CD4-positive, alpha-beta T cell treated with Interferon alpha-2 for 1 hour (primary cell): ENCODE measurements around the gene MANEA.
"Not testable (repeated sequence)": the region's sequence is repeated elsewhere in the genome, so short reads cannot be mapped to it uniquely, and the experiment has no call there.

ENCODE experiments used
- DNase-seq, 2 donors: peaks; one replicate each; pipeline ENCODE4 v3.0.0-alpha.2; 2020 to 2022

The MANEA gene, protein sequence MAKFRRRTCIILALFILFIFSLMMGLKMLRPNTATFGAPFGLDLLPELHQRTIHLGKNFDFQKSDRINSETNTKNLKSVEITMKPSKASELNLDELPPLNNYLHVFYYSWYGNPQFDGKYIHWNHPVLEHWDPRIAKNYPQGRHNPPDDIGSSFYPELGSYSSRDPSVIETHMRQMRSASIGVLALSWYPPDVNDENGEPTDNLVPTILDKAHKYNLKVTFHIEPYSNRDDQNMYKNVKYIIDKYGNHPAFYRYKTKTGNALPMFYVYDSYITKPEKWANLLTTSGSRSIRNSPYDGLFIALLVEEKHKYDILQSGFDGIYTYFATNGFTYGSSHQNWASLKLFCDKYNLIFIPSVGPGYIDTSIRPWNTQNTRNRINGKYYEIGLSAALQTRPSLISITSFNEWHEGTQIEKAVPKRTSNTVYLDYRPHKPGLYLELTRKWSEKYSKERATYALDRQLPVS

DNA sequence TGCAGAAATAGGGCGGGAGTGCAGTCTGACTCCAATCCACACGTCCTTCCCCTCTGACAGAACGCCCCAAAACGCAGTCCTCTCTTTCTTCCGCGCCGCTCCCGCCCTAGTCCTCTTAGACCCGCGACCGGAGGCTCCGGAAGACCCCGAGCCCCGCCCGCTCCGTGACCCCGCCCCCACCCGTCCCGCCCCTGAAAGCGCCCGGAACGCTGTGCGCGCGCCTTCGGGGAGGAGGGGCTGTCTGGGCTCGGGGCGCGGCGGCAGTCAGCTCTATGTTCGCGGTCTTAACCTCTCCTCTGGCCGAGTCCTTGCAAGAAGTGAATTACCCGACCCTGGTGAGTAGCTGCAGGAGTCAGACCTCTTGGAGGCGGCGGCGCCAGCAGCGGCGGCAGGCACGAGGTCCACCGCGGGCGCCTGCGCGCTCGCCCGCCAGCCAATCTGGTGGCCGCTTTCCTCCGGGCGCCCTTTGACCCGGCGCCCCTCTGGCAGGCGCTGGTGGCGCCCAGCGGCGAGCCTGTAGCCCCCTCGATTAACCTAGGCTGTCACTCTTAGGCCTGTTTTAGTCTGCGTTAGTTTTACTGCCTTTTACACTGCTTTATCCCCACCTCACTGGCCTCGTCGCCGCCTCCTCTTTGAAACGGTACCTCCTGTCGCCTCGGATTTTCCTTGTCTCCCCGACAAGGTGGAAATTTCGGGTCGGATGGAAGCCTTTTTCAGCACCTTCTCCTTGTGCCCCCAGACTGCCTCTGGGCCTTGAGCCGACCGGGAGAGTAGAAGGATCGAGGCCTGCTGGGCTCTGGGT is at the start of gene MANEA:
TSS of gene MANEA (plus strand) at position 232 of the 802 bp plus-strand sequence. CDS start 8,905 bp downstream, outside the sequence.
- DNase-seq: peak; percentile 82 to 88

DNA sequence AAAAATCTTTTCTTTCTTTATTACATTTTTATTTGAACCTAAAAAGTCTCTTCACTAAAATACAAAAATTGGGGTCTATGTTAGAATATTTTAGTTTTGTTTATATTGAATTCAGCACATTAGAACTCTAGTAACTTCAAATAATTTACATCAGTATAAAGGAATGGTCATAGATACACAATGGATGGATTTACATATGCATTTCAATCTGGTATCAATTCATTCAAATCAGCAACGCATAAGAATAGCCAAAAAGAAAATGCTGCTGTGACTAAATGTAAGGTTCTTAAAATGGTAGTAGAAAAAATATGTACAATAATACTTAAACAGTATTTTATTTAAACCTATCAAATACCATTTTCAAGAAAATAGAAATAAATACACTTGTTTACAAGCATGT is 47.6 kb upstream of the MANEA start:
- no peak for DNase-seq

DNA sequence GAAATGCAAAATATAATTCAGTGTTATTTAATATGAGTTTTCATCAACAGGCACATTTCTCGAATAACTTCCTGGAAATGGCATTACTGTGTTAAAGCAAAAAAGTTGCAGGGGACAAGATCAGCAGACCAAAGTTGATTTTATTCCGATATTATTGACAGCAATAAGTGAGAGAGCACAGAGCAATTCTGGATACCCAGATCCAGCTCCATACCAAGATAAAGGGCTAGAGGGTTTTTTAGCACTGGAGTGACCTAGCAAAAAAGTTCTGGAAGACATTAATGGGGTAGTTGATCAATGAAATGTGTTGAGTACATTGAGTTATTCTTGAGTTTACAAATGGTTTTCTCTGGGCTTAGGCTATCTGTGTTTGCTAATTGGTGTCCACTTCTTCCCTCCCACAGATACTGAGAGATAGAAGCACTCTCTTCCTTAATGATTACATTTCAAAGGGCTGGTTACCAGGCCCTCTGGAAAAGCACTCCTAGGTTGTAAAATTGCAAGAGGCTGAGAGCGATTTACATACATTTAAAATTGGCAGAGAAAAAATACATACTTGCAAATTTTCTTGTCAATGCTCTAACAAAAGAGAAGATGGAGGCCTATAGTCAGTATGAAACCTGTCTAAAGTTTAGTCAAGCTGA is 47.0 kb upstream of the MANEA start:
- DNase-seq: no peak

DNA sequence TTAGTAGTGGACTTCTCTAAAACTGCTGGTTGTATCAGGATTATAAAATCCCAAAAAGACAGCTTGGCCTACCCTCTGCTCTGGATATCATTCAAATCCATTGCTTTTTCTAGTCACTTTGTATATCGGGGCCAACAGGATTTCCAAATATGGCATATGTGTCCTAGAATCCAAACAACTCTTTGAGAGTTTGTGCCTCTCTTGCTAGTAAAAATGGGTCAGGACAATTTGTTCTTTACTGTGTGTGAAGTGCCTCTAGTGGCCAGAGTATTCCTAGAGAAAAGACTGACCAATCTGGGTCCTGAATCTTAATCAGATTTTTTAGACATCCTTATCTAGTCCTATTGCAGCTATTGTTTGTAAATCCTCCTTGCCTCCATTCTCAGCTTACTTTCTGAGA is 33.5 kb upstream of the MANEA start:
- no peak for DNase-seq

DNA sequence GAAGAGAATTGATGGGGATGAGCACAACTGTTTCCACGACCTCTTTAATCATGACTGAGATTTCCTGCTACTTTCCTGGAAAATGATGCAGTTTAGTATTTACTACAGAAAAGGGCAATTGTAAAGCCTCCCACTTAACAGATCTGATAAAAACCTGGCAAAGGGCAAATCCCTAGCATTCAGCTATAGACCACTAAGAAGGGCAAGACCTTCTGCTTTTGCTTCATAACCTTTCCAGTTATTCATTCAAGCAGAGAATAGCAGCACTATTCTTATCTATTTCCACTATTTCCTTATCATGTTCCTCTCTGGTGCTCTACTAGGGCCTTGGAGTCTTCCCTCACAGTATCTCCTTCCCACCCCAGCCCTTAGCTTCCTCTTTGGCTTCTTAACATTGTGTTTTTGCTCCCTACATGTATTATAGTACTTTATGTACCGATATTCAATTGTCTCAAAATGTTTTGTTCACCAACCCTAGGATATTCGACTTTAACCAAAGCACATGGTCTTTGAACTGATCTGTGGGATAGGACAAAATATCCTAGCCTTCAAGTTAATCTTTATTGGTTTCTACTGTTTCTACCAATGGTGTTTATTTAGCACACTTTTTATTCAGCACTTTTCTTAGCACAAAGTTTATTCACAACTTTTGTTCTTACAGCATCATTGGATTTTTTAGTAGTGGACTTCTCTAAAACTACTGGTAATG is 32.7 kb upstream of the MANEA start:
- DNase-seq: no peak

DNA sequence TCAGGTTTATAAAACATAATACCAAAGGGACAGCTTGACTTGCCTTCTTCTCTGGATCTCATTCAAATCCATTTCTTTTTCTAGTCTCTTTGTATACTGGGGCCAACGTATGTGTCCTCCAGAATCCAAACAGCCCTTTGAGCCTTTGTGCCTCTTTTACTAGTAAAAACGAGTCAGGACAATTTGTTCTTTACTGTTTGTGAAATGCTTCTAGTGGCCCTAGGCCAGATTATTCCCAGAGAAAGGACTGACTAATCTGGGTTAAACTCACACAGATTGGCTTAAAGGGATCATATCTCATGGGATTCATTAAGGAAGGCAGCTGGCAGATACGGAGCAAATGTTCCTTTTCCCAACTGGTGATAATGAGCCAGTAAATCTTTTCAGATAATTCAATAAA is 32.1 kb upstream of the MANEA start:
- no peak for DNase-seq

DNA sequence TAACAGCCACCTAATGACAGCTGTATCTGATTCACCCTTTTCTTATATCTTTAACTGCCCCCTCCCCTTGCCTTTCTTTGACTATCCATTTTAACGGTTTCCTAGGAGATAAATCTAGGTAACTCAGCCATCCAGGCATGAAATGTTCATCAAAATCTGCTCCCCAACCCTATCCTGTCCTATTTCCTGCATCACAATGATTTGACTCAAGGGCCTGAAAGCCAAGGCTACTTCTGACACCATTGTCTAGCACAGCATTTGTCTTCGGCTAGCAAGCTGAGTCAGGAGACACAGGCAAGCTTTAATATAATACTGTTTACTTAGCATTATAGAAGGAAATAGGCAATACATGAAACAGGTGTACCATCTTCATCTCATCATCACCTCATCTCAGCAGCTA is 31.6 kb upstream of the MANEA start:
- DNase-seq: no peak

DNA sequence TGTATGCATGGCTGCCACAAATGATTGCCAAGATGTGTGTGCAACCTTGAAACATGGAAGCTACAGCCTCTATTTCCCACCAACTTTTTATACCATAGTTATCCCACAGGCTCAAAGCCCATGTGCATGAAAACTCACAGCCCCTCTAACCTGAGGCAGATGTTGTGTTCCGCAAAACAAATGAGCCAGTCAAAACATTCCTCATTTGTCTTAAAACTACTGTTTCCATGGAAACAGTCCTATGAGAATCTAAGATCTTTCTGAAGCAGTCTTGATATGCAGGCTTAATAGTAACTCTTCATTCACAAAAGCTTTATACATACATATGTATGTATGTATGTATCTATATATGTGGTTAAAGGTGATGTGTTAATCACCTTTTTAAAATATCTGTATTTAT is 31.2 kb upstream of the MANEA start:
- no peak for DNase-seq

DNA sequence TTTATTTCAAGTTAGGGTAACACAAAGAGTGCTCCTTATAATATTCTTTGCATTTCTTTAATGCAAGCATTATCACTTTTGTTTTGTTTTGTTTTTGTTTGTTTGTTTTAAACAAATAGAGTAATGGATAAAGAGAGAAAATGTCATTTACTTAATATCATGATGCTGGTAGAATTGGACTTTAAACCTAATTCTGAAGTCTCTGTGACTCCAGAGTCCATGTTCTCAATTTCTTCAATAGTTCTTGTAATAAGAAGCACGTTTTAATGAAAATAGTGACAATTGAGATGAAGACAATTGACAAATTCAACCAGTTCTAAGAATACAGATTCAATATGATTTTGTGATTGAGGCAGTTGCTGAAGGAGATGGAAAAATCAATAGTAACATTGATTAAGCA is 30.3 kb upstream of the MANEA start:
- no peak for DNase-seq

DNA sequence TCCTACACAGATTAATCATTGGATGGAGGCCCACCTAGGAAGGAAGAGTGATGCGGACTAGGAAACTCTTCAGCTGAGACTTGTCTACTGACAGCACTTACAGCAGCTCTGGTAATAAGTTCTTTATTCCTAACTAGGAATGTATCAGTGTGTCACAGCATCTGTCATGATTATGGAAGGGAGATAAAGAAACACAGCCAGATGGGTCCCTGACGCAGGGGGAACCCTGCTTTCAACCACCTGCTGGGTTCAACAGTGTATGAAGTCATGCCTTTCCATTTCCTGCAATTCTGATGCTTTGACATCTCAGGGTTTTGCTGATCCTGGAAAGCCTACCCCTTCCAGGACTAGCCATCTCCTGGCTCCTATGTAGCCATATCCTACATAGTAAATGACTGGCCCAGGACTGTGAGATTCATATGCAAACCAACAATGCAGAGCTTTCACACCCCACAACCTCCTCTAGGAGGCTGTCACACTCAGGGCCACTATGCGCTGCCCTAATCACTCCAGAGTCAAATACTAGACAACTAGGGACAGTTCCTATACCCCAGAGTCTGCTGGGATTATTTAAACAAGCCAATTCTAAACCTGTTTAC is 29.0 kb upstream of the MANEA start:
- no peak for DNase-seq

DNA sequence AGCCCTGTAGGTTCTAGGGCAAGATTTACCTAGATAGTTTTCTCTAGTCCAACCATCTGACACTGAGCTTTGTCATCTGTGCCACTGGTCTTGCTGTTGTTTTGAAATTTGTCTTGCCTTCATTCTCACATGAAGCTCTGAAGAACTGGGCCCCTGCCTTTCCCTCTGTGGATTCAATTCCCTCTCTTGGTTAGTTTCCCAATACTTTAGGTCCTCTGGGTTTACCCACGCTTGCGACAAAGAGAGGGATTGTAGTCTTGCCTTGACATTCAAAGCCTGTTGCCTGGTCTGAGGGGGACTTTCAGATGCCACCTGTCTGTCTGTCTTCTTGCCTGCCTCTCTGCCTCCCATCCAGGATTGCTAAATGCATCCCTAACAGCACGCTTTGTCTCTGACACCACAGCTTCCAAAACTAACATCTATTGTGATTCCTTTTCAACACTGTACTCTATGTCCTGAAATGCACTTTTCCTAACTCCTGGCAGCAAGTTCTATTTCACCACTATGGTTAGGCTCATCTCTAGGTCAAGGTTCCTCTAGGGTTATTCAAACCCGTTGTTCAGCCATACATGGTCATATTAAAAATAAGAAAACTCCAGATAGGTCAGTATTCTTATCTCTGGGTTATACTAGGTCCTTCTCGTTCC is 25.5 kb upstream of the MANEA start:
- no peak for DNase-seq

DNA sequence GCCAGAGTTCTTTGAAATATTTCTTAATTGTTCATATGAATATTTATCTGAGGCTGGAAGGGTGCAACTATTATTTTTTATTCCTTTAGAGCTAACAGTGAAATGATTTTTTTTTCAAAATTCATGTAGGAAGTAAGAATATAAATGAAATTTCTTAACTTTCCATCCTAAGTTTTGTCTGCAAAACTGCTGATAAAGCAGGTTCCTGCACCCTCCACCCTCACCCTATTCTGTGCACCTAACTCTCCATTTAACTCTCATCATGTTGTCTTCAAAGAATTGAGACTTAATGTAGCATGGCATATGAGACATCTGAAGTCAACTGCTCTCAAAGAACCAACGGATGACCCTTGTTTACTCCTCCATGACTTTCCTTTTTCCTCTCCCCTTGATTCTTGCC is 23.5 kb upstream of the MANEA start:
- no peak for DNase-seq

DNA sequence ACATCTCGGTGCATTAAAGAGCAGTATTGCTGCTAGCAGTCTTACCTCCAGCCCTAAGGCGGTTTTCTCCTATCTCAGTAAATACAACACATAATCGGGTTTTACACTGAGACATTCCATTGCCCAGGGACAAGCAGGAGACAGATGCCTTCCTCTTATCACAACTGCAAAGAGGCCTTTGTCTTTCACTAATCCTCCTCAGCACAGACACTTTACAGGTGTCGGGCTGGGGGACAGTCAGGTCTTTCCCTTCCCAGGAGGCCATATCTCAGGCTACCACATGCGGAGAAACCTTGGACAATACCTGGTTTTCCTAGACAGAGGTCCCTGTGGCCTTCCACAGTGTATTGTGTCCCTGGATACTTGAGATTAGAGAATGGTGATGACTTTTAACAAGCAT is 16.4 kb upstream of the MANEA start:
- DNase-seq: not testable (repeated sequence)

DNA sequence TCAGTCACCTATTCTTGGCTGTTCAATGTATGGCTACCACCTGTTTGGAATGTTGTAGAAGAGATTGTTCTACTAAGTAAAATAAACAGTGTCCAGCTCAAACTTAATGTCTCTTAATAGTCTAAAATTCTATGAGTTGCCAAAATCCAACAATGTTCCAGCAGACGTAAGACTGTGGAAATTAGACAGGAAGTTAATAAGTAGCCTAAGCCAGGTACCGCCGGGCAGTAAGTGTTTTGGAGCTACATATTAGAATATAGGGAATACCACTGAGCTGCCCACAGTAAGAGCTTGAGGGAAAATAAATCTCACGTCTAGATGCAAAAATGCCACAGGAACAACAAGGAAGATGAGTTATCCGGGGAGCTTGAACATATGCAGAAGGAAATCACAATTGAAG is 7.8 kb upstream of the MANEA start:
- DNase-seq: no peak

DNA sequence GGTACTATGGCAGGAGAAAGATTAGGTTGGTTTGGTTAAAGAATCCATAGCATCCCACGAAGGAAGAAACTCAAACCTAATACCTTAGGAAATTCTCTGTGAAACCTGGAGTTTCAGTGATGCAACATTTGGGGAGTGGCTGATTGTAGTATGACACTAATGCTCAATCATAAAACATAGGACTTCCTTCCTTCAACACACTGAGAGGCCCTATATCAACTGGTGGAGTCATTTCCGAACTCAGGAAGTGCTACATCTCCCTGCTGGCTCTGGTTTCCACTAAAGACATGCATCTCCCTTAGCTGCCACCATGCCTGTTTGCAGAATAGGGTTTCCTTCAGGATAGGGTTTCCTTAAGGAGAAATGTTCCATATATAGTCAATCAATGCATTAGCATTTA is 5.2 kb upstream of the MANEA start:
- no peak for DNase-seq

DNA sequence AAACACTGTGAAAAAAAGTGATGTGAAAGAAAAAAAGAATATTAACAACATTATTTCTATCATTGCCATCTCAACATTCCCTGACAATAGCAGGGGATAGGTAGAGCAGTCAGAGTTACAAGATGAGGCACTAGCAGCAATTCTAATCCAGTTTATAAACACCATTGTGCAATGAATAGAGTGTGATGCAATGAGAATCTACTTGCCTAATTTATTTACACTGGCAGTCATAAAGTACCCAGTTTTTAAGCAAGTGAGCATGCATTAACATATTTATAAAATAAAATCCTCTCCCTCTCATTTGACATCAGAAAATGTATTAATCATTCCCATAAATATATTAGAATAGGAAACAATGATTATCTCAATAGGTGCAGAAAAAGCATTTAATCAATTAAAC is 2.5 kb upstream of the MANEA start:
- no peak for DNase-seq

DNA sequence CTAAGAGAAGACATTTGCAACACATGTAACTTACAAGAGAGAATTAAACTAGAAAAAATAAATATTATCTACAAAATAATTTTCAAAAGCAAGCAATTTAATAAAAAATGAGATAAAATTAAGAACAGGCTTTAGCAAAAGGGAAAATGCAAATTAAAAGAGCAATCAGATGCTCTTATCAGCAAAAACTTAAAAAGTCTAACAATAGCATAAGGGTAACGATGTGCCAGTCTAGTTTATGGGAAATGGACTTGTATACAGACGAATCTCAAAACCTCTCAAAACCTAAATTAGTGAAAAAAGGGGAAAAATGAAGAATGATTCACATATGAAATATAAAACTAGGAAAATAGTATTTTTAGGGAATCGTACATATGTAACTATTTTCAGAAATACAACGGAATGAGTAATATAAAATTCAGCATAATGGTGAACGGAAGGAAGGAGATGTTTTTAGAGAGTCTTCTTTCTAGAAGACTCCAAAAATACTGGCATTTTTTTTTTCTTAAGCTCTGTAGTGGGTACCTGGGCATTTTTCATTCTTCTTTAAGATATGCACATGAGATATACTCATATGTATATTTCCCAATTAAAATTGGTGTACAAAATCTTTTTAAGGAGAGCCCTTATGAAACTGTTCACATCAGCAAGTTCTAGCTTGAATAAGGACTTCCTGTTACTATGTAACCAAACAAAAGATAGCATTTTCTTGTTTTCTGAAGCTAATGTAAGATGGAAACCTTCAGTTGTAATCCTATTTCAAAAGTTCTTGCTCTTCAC is 927 bp upstream of the MANEA start:
- peak in 1 of 2 donors; percentile 34 for DNase-seq

DNA sequence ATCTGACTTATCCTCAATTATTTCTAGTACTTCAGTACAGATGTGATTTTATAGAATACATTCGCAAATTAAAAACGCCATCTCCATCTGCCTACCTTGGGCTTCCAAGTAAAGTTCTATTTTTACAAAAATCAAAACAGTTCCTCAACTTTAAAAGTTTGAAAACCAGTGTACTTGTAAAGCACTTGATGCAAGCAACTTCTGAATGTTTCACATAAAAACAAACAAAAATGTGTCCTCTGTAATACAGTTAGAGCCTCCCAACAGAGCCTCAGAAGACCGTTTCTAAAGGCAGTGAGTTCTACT is 384 bp upstream of the MANEA start:
- no peak for DNase-seq

DNA sequence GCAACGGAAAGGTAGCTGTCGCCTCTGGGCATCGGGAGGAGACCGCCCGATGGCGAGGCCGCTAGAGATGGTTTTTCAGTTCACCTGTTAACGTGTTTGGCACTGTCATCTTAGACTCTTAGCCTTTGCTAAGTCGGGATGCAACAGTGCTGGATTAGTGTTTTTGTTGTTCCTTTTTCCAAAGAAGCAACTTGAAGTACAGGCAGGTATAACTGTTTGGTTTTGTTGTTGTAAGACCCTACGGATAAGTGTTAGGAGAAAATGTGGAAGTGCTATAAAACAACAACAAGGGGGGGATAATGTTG is 723 bp downstream of the MANEA start:
- DNase-seq: no peak

DNA sequence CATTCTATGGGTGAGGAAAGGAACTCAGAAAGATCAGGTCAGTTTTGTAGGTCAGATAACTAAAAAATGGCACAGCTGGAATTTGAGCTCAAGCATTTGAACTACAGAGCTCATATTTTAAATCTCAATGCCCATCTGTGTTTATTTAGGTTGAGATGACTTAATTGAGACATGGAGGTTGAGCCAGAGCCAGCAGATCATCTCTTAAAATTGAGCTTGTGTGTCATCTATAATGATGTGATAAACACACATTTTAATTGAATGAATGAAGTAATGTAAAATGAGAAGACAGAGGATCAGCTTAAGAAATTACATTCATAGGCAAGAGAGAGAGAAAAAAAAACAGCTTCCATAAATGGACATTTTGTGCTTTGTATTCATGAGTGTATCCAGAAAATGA is 3.7 kb downstream of the MANEA start:
- DNase-seq: no peak

DNA sequence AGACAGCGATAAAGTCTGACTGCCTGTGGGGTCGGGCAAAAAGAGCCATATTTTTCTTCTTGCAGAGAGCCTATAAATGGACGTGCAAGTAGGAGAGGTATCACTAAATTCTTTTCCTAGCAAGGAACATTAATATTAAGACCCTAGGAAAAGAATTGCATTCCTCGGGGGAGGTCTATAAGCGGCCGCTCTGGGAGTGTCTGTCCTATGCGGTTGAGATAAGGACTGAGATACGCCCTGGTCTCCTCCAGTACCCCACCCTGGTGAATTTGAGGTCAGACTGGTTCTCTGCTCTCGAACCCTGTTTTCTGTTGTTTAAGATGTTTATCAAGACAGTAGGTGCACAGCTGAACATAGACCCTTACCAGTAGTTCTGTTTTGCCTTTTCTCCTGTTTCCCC is 6.9 kb downstream of the MANEA start:
- peak in 1 of 2 donors; percentile 15 for DNase-seq

DNA sequence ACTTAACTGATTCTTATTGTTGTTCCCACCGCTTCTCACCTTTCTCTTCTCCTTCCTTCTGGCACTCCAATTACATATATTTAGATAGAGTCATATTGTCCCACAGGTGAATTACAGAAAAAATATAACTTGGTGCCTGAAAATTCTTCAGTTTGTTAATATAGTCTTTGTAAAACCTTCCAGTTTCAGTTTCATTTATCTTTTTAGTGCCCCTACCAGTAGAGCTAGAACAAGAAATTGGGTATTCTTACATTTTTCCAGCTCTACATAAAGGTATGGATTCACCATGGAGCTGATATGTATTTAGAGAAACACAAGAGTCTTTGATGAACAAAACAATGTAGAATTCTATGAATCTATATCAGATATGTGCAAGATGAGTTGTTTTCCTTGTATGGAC is 10.7 kb downstream of the MANEA start:
- DNase-seq: peak in 1 of 2 donors; percentile 16
